ENCODE data around the gene NIT1. TPM values are rescaled to one million over a fixed set of nuclear protein-coding genes. Genes with fewer than 3 reads are reported as not detected.

The NIT1 gene
- total and polyA plus RNA-seq, 7 donors, result 20.1 to 43.8 (median 30.7) TPM

DNA sequence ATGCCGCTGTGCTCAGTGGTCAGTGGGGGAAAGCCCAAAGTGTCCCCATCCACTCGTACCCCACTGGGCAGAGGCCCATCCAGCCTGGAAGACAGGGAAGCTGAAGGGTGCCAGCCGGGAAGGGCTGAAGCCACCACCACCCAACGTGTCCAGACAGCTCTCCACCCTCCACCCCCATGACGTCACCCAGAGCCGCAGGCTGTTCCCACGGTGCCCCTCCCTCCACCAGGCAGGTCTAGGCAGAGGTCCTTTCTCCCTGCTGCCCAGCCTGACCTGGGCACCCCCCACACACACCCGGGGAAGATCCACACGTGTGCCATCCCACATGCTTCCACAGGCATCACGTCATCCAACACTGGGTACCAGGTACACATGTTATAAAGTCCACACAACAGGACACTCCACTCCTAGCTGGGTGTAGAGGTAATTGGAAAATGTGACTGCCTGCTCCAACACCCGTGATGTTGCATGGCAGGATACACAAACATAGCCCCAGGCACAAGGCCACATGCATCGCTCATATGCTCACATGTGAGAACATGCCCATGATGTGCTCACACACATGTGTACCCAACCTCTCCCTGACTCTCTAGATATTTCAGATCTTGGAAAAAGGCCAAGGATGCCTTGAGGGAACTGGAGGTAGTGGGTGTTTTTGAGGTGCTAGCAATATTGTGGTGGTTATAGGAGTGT lies 43.1 kb upstream of the NIT1 start:
- WGBS, 3 donors, result 70 to 82% (median 76%) methylated on average over 12 of the region's 12 CpGs
- intact Hi-C loops (cut with DNase I), result loop anchor here in 1 of 2 donors (5.0 kb wide), 1 partner anchor 62 kb away; no protein-coding TSS in a partner anchor
- DNase-seq, result no peak
- TF ChIP-seq, protein P1, sequence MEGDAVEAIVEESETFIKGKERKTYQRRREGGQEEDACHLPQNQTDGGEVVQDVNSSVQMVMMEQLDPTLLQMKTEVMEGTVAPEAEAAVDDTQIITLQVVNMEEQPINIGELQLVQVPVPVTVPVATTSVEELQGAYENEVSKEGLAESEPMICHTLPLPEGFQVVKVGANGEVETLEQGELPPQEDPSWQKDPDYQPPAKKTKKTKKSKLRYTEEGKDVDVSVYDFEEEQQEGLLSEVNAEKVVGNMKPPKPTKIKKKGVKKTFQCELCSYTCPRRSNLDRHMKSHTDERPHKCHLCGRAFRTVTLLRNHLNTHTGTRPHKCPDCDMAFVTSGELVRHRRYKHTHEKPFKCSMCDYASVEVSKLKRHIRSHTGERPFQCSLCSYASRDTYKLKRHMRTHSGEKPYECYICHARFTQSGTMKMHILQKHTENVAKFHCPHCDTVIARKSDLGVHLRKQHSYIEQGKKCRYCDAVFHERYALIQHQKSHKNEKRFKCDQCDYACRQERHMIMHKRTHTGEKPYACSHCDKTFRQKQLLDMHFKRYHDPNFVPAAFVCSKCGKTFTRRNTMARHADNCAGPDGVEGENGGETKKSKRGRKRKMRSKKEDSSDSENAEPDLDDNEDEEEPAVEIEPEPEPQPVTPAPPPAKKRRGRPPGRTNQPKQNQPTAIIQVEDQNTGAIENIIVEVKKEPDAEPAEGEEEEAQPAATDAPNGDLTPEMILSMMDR (IDR thresholded peaks at IDR 0.05), result no peak
- H3K27ac ChIP-seq, result no peak overlapping the region
- H3K36me3 ChIP-seq (ENCODE audit: insufficient read depth in 1 of 2, low read depth in 1 of 2), result no peaks in the 10 kb centered on the region
- no peak overlapping the region for H3K4me3 ChIP-seq
- H3K4me1 ChIP-seq, result no peaks in the 10 kb centered on the region
- H3K27me3 ChIP-seq (ENCODE audit: insufficient read depth in 3 of 3, low read length in 2 of 3), result peaks cover 0 to 3% (median 0%) of the 10 kb centered on the region in 3 donors
- H3K9me3 ChIP-seq, result no peaks in the 10 kb centered on the region
- no peak for ATAC-seq

DNA sequence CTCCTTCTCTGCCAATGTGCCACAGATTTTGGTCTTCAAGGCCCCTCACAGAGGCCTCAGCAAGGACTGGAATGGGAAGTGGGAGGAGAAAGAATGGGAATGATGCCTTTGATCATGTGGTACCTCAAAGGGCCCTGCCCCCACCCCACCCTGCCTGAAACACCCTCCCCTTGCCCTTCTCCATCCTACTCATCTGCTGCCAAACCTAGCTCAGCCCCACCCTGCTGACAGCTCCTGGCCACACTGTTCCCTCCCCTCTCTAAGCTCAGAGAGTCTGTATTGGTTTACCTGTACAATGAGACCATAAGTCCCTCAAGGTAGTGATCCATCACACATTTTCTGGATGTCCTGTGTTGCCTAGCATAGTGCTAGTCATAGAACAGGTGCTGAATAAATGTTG lies 41.5 kb upstream of the NIT1 start:
- H3K9me3 ChIP-seq, result no peaks in the 10 kb centered on the region
- peaks cover 0 to 4% (median 0%) of the 10 kb centered on the region in 3 donors for H3K27me3 ChIP-seq (ENCODE audit: insufficient read depth in 3 of 3, low read length in 2 of 3)
- DNase-seq (no peak), ATAC-seq (no peak)
- no peak overlapping the region for H3K27ac ChIP-seq
- H3K36me3 ChIP-seq (ENCODE audit: insufficient read depth in 1 of 2, low read depth in 1 of 2), result no peaks in the 10 kb centered on the region
- H3K4me1 ChIP-seq, result no peaks in the 10 kb centered on the region
- TF ChIP-seq, protein P1 (IDR thresholded peaks at IDR 0.05), result no peak
- H3K4me3 ChIP-seq, result no peak overlapping the region
- intact Hi-C loops (cut with DNase I), result no loop called here

DNA sequence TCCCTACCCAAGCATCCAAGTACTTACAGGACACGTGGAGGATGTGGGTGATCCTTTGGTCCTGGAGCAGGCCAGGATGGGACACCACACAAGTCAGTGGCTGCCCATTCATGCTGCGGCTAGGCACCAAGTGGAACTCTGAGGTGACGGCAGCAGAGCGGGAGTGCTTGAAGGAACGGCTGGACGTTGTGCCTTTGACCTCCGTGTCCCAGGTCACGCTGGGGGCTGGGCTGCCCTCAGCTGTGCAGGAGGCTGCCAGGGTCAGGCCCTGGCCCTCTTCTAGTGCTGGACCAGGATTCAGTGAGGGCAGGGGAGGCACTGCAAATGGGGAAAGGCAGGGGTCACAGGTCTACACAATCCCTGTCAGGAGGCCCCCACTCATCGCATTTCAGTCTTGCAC lies 40.5 kb upstream of the NIT1 start:
- DNase-seq, result no peak
- no peaks in the 10 kb centered on the region for H3K9me3 ChIP-seq
- H3K36me3 ChIP-seq (ENCODE audit: insufficient read depth in 1 of 2, low read depth in 1 of 2), result no peaks in the 10 kb centered on the region
- no peak overlapping the region for H3K4me3 ChIP-seq
- H3K4me1 ChIP-seq, result no peaks in the 10 kb centered on the region
- TF ChIP-seq, protein P1 (IDR thresholded peaks at IDR 0.05), result no peak
- no peak overlapping the region for H3K27ac ChIP-seq
- H3K27me3 ChIP-seq (ENCODE audit: insufficient read depth in 3 of 3, low read length in 2 of 3), result peaks cover 0 to 4% (median 0%) of the 10 kb centered on the region in 3 donors
- 55 to 61% (median 59%) methylated on average over 9 of the region's 9 CpGs for WGBS, 3 donors
- intact Hi-C loops (cut with DNase I), result no loop called here
- no peak for ATAC-seq

DNA sequence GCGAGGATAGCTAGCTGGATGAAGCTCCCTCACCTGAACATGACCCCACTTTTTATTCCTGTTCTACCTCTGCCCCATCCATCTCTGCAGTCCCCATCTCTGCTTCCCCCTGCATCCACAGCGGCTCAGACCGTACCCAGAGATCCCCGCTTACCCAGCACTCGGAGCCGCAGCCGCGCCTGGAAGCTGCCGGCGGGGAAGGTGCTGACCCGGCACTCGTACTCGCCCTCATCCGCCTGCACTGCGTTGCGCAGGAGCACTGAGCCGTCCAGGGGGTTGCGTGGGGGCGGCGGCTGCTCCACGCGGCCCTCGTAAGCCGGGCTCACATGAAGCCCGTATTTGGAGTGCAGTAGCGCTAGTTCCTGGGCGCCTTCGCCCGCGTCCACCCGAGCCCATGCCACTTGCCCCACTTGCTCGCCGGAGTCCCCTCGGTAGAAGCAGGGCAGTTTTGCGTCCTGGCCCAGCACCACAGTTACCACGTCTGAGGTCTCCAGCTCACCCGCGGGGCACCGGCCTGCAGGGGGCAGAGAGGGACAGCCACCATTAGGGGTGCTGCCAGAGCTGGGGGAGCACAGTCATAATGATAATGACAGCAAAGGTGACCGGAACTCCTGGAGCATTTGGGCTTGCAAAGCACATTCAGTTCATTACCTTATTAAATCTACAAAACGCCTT lies 38.3 kb upstream of the NIT1 start:
- TF ChIP-seq, protein P1 (IDR thresholded peaks at IDR 0.05), result no peak
- no peaks in the 10 kb centered on the region for H3K36me3 ChIP-seq (ENCODE audit: insufficient read depth in 1 of 2, low read depth in 1 of 2)
- intact Hi-C loops (cut with DNase I), result no loop called here
- no peak overlapping the region for H3K27ac ChIP-seq
- no peaks in the 10 kb centered on the region for H3K9me3 ChIP-seq
- peaks cover 0 to 4% (median 0%) of the 10 kb centered on the region in 3 donors for H3K27me3 ChIP-seq (ENCODE audit: insufficient read depth in 3 of 3, low read length in 2 of 3)
- H3K4me3 ChIP-seq, result no peak overlapping the region
- no peak for ATAC-seq
- H3K4me1 ChIP-seq, result no peaks in the 10 kb centered on the region
- no peak for DNase-seq
- WGBS, 3 donors, result 50 to 64% (median 54%) methylated on average over 41 of the region's 41 CpGs

Data from psoas muscle (tissue), 8 donors.